Placental epithelial cell (primary cell): ENCODE measurements around the gene HMGN5. TPM values are rescaled to one million over a fixed set of nuclear protein-coding genes. Genes with fewer than 3 reads are reported as not detected.

ENCODE experiments used
- total RNA-seq: library from RNA; depleted of rRNA; stranded (reverse); fragments of >200 nt; gene quantifications from 2 replicates; pipeline ENCODE4 v1.2.3, GENCODE V29; 2012

Gene HMGN5
- total RNA-seq: 0.33 and 1.6 TPM in 2 replicates

GRCh38 chrX:81201671-81202455, at the start of gene HMGN5, which contains the start of gene SH3BGRL:
TSS of gene HMGN5 (minus strand) at chrX:81201913. CDS start at chrX:81121549, 80,364 bp downstream.
TSS of gene SH3BGRL (plus strand) at chrX:81202102. CDS start at chrX:81202201, 99 bp downstream.

Other genes starting within 250 kb of the HMGN5 start
- 55.1 and 73.8 TPM in 2 replicates for gene SH3BGRL, start 189 bp upstream of the HMGN5 start, total RNA-seq